Activated CD8-positive, alpha-beta memory T cell treated with anti-CD3 and anti-CD28 coated beads, Interleukin-2, amount 50 U/mL, for 1 hour (primary cell): ENCODE measurements around the gene ZBTB48.

Experiments used
- DNase-seq: peaks from one replicate; pipeline ENCODE4 v3.0.0-alpha.2; 2020; ENCODE audit errors: extremely low read depth

ZBTB48 gene

GRCh38 chr1:6572653-6573383 is 7.0 kb upstream of the ZBTB48 start:
- DNase-seq: no peak

GRCh38 chr1:6574025-6574620 is 5.7 kb upstream of the ZBTB48 start:
- DNase-seq: no peak

- no peak for DNase-seq
Measured at GRCh38 chr1:6574818-6575217, 5.0 kb upstream of the ZBTB48 start.

GRCh38 chr1:6577831-6578525 is 1.8 kb upstream of the ZBTB48 start:
- no peak for DNase-seq

GRCh38 chr1:6578624-6579373 is 995 bp upstream of the ZBTB48 start:
- no peak for DNase-seq

- DNase-seq: no peak
Measured at GRCh38 chr1:6580119-6580592, 362 bp downstream of the ZBTB48 start.

- DNase-seq: no peak
Measured at GRCh38 chr1:6580593-6581409, 1.0 kb downstream of the ZBTB48 start.

- no peak for DNase-seq
Measured at GRCh38 chr1:6581561-6582305, 1.9 kb downstream of the ZBTB48 start.

- DNase-seq: no peak
Measured at GRCh38 chr1:6582370-6582769, 2.6 kb downstream of the ZBTB48 start.

- no peak for DNase-seq
Measured at GRCh38 chr1:6584126-6585080, 4.6 kb downstream of the ZBTB48 start.

- DNase-seq: no peak
Measured at GRCh38 chr1:6585081-6585722, 5.4 kb downstream of the ZBTB48 start.

- DNase-seq: no peak
Measured at GRCh38 chr1:6585841-6586240, 6.0 kb downstream of the ZBTB48 start.

- DNase-seq: no peak
Measured at GRCh38 chr1:6586404-6586816, 6.6 kb downstream of the ZBTB48 start.

GRCh38 chr1:6587261-6588005 is 7.6 kb downstream of the ZBTB48 start:
- no peak for DNase-seq

GRCh38 chr1:6588128-6588892 is 8.5 kb downstream of the ZBTB48 start:
- no peak for DNase-seq

GRCh38 chr1:6588893-6589520 is 9.2 kb downstream of the ZBTB48 start:
- no peak for DNase-seq

GRCh38 chr1:6590046-6590445 is 10.3 kb downstream of the ZBTB48 start:
- DNase-seq: no peak
